Right lung (tissue), 5 donors: Measurements from ENCODE around the gene AGPAT4. TPM values are rescaled to one million over a fixed set of nuclear protein-coding genes. Genes with fewer than 3 reads are reported as not detected.

Experiments
- DNase-seq, 2 donors: peaks; one replicate each; pipeline ENCODE4 v3.0.0-alpha.2; 2013
- polyA plus RNA-seq, 5 donors: library from polyadenylated mRNA; unstranded; fragments of 120-200 nt; gene quantifications; one replicate each; pipeline versions ENCODE4 v1.2.1 to v1.2.3, GENCODE V29; 2013; ENCODE audit warnings: inconsistent platforms in 1 of 5, low replicate concordance in 1 of 5; ENCODE audit not compliant: insufficient read length in 5 of 5, insufficient read depth in 1 of 5

Gene AGPAT4
- polyA plus RNA-seq, 5 donors: 11.6 to 19.5 (median 15.1) TPM

GRCh38 chr6:161292145-161292544 lies 18.3 kb upstream of the AGPAT4 start:
- DNase-seq: no peak

- DNase-seq: no peak
Measured at GRCh38 chr6:161290751-161291150, 16.9 kb upstream of the AGPAT4 start.

GRCh38 chr6:161284653-161285052 lies 10.8 kb upstream of the AGPAT4 start:
- no peak for DNase-seq

- no peak for DNase-seq
Measured at GRCh38 chr6:161281092-161281491, 7.2 kb upstream of the AGPAT4 start.

GRCh38 chr6:161279677-161280415 lies 6.0 kb upstream of the AGPAT4 start:
- peak; percentile 57 to 63 for DNase-seq

GRCh38 chr6:161276605-161277155 lies 2.8 kb upstream of the AGPAT4 start:
- DNase-seq: no peak

GRCh38 chr6:161274898-161275297 lies 1.0 kb upstream of the AGPAT4 start:
- no peak for DNase-seq

- no peak for DNase-seq
Measured at GRCh38 chr6:161274488-161274858, 612 bp upstream of the AGPAT4 start.

GRCh38 chr6:161273274-161273751 lies 548 bp downstream of the AGPAT4 start:
- peak; percentile 63 to 80 for DNase-seq

- DNase-seq: peak; percentile 29 to 35
Measured at GRCh38 chr6:161272635-161273273, 1.1 kb downstream of the AGPAT4 start.

- DNase-seq: no peak
Measured at GRCh38 chr6:161271343-161272030, 2.4 kb downstream of the AGPAT4 start.

- no peak for DNase-seq
Measured at GRCh38 chr6:161270116-161270515, 3.7 kb downstream of the AGPAT4 start.

GRCh38 chr6:161269310-161269709 lies 4.6 kb downstream of the AGPAT4 start:
- DNase-seq: no peak

- no peak for DNase-seq
Measured at GRCh38 chr6:161268531-161269210, 5.2 kb downstream of the AGPAT4 start.

GRCh38 chr6:161266513-161267230 lies 7.2 kb downstream of the AGPAT4 start:
- DNase-seq: no peak

GRCh38 chr6:161265975-161266374 lies 7.9 kb downstream of the AGPAT4 start:
- DNase-seq: no peak

GRCh38 chr6:161265554-161265953 lies 8.3 kb downstream of the AGPAT4 start:
- DNase-seq: no peak

- DNase-seq: no peak
Measured at GRCh38 chr6:161264181-161264580, 9.7 kb downstream of the AGPAT4 start.

- DNase-seq: no peak
Measured at GRCh38 chr6:161261816-161262215, 12.0 kb downstream of the AGPAT4 start.

- no peak for DNase-seq
Measured at GRCh38 chr6:161261325-161261724, 12.5 kb downstream of the AGPAT4 start.

GRCh38 chr6:161259302-161259701 lies 14.6 kb downstream of the AGPAT4 start:
- no peak for DNase-seq
